GM18511 (cell line): ENCODE measurements around the gene SLC22A3.

Experiments
- ATAC-seq: cut with Tn5 transposase; IDR thresholded peaks from one replicate; pipeline ENCODE4 v1.9.1; 2021; ENCODE audit warnings: mild to moderate bottlenecking, moderate library complexity; ENCODE audit not compliant: unreplicated experiment

The SLC22A3 gene

GRCh38 chr6:160408528-160408927, 60.4 kb downstream of the SLC22A3 start:
- no peak for ATAC-seq

GRCh38 chr6:160412993-160413392, 64.8 kb downstream of the SLC22A3 start:
- ATAC-seq, result no peak

GRCh38 chr6:160417146-160417545, 69.0 kb downstream of the SLC22A3 start:
- no peak for ATAC-seq

- no peak for ATAC-seq
Measured at GRCh38 chr6:160417550-160417949, 69.4 kb downstream of the SLC22A3 start.

DNA sequence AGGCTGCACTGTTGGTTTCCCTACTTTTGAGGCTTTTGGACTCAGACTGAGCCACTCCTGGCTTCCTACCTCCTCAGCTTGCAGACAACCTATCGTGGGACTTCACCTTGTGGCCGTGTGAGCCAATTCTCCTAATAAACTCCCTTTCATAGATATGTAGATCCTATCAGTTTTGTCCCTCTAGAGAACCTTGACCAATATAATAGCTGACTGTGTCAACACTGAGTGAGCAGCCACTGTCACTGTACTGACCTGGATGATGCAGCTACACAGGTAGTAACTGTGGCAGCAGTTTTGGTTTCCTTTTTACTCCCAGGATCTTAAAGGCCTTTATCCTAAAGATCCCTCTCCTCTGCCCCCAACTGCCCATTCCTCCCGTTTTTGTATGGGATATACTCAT, 70.2 kb downstream of the SLC22A3 start:
- ATAC-seq, result no peak

- no peak for ATAC-seq
Measured at GRCh38 chr6:160419488-160419887, 71.3 kb downstream of the SLC22A3 start.

DNA sequence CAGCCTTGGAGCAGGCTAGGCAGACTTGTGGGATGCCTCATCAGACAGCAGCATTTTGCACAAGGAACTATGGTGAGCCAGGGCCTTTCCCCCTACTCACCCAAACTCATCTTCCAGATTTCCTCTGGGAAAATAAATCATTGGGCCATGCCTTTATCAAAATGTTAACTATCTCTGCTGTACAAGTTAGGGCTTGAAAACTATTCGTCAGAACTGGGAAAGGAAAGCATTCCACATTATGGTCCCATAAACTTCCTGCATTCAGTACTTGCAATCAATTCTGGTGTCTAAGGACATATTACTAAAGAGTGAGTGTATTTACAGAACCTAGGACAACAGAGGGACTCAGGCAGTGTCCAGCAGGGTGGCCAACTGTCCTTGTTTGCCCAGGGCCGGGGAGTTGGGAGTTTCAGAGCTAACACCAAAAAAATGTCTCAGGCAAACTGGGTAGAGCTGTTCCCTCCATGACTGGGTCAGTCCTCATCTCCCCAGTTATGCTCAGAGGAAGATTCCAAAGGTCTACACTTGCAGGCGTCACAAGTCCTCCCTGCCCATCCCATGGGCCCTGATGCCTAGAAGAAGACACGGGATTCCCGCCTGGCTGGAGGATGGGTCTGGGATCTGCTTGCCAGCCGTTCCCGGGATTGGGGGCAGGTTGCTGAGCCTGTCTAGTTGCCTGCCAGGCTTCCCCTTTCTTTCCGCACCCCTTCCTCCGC, 72.2 kb downstream of the SLC22A3 start:
- no peak for ATAC-seq

GRCh38 chr6:160420969-160421556, 72.9 kb downstream of the SLC22A3 start:
- ATAC-seq, result no peak

- ATAC-seq, result no peak
Measured at GRCh38 chr6:160421854-160422253, 73.7 kb downstream of the SLC22A3 start.

GRCh38 chr6:160424256-160424655, 76.1 kb downstream of the SLC22A3 start:
- ATAC-seq, result no peak

- ATAC-seq, result no peak
Measured at GRCh38 chr6:160426136-160426535, 78.0 kb downstream of the SLC22A3 start.

GRCh38 chr6:160427312-160428068, 79.3 kb downstream of the SLC22A3 start:
- no peak for ATAC-seq

GRCh38 chr6:160428069-160428430, 79.9 kb downstream of the SLC22A3 start:
- no peak for ATAC-seq

GRCh38 chr6:160428818-160429619, 80.8 kb downstream of the SLC22A3 start:
- no peak for ATAC-seq

- ATAC-seq, result no peak
Measured at GRCh38 chr6:160429620-160429895, 81.4 kb downstream of the SLC22A3 start.

- ATAC-seq, result no peak
Measured at GRCh38 chr6:160430203-160430602, 82.0 kb downstream of the SLC22A3 start.

DNA sequence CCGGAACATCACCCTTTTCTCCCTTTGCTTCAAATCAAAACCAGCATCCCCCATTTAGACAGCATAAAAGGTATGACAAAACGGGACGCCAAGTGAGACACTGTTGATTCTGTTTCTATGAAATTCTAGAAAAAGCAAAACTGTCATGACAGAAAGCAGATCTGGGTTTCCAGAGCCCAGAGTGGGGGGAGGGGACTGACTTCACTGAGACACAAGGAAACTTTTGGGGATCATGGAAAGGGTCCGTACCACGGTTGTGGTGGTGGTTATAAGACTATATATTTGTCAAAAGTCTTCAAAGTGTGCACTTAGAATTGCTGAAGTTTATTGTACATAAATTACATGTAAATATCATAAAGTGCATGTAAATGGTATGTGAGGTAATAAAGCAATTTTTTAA, 82.6 kb downstream of the SLC22A3 start:
- ATAC-seq, result no peak

DNA sequence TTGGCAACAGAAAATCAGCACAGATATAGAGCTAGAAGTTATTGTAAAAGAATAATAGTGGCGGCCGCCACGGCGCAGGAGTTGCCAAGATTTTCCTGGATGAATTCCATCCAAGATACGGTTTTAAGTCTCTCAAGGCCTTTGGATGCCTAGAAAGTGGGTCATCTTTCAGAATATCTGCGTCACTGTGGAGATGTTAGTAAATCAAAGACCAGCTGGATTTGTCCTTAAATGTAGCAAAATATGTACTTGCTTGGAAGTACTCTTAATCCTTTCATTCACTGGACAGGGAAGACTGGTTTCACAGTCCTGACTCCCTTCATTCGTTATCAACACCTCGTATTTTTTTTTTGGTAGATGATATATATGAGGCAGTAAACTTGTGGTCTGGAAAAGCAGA, 83.0 kb downstream of the SLC22A3 start:
- ATAC-seq, result no peak

DNA sequence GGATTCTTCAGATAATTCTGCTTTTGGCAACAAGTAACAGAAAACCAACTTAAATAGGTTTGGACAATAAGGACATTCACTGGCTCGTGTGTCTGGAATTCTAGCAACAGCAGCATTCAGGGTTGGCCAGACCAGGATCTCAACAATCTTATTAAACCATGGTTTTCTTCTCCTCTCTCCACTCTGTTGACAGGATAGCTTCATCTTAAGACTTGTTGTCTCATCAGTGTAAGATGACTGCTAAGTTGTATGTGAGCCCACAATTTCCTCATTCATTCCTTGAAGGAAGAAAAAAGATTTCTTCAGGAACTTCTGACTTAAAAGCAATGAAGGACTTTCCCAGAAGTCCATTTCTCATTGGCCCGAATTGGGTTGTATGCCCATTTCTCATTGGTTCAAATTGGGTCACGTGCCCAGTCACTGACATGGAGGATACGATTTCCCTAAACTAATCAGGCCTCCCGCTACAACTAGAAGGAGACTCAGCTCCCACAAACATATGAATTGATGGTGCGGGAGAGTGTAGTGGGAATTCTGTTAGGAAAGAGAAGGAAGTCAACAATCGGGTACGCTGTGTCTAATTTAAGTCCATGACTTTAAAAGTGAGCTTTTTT, 83.7 kb downstream of the SLC22A3 start:
- no peak for ATAC-seq

GRCh38 chr6:160435935-160436334, 87.8 kb downstream of the SLC22A3 start:
- ATAC-seq, result no peak

DNA sequence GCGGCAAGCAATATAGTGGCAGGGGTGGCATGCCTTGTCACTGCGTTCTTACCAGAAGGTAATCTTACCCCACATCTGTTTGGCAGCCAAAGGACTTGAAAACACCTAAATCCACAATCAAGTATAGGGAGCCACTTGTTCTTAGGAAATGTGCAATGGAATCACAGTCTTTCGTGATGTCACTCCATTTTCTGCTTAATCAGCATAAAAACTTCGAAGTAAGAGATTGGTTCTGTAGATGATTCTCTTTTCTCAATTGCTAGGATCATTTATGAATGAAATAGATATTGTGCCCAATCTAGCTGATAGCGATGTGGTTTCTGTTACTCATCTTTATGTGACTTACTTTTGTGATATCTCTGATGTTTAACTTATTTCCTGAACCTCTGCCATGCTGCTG, 89.0 kb downstream of the SLC22A3 start:
- ATAC-seq, result no peak
